ENCODE data around the gene AKIRIN1. TPM values are rescaled to one million over a fixed set of nuclear protein-coding genes. Genes with fewer than 3 reads are reported as not detected.
A peak's percentile ranks its signal among the peaks of the same experiment; 100 is the strongest.
"Not testable (repeated sequence)": the region's sequence is repeated elsewhere in the genome, so short reads cannot be mapped to it uniquely, and the experiment has no call there.

AKIRIN1 gene
- total RNA-seq, 1 donor from 2014 or later: 29.6 TPM

GRCh38 chr1:39016604-39017171 lies 25.6 kb downstream of the AKIRIN1 start:
- intact Hi-C loops (cut with DNase I): no loop called here
- Histone ChIP-seq H3K4me3 (no peak overlapping the region), H3K27me3 (no peaks in the 10 kb centered on the region), H3K27ac (no peak overlapping the region), H3K9me3 (no peaks in the 10 kb centered on the region), H3K36me3 (no peaks in the 10 kb centered on the region), H3K4me1 (no peaks in the 10 kb centered on the region)
- no peak for DNase-seq (ENCODE audit: low spot score in 2 of 2)
- no peak for TF ChIP-seq CTCF (IDR thresholded peaks at IDR 0.05)

- TF ChIP-seq CTCF (IDR thresholded peaks at IDR 0.05): no peak
- intact Hi-C loops (cut with DNase I): no loop called here
- H3K9me3 ChIP-seq: no peaks in the 10 kb centered on the region
- no peak overlapping the region for H3K27ac ChIP-seq
- H3K27me3 ChIP-seq: no peaks in the 10 kb centered on the region
- DNase-seq (ENCODE audit: low spot score in 2 of 2): no peak
- no peaks in the 10 kb centered on the region for H3K4me1 ChIP-seq
- no peaks in the 10 kb centered on the region for H3K36me3 ChIP-seq
- no peak overlapping the region for H3K4me3 ChIP-seq
Measured at GRCh38 chr1:39017266-39017665, 26.2 kb downstream of the AKIRIN1 start.

GRCh38 chr1:39020494-39020893 lies 29.4 kb downstream of the AKIRIN1 start:
- not testable (repeated sequence) for H3K27ac ChIP-seq; H3K4me1 ChIP-seq; H3K9me3 ChIP-seq; H3K36me3 ChIP-seq; H3K4me3 ChIP-seq; DNase-seq (ENCODE audit: low spot score in 2 of 2); H3K27me3 ChIP-seq
- intact Hi-C loops (cut with DNase I): loop anchor here (10.0 kb wide), 1 partner anchor 166 kb away; the partner anchor contains the start of gene RRAGC

GRCh38 chr1:39021426-39021825 lies 30.4 kb downstream of the AKIRIN1 start:
- Histone ChIP-seq H3K27ac (no peak overlapping the region), H3K9me3 (no peaks in the 10 kb centered on the region), H3K36me3 (no peaks in the 10 kb centered on the region), H3K27me3 (no peaks in the 10 kb centered on the region), H3K4me3 (no peak overlapping the region), H3K4me1 (peaks cover 0 to 6% of the 10 kb centered on the region in 2 donors)
- TF ChIP-seq CTCF (IDR thresholded peaks at IDR 0.05): no peak
- DNase-seq (ENCODE audit: low spot score in 2 of 2): no peak
- intact Hi-C loops (cut with DNase I): loop anchor here (10.0 kb wide), 1 partner anchor 167 kb away; the partner anchor contains the start of gene RRAGC

GRCh38 chr1:39023140-39023539 lies 32.1 kb downstream of the AKIRIN1 start:
- DNase-seq (ENCODE audit: low spot score in 2 of 2): no peak
- no peak for TF ChIP-seq CTCF (IDR thresholded peaks at IDR 0.05)
- Histone ChIP-seq H3K4me1 (peaks cover 0 to 10% of the 10 kb centered on the region in 2 donors), H3K36me3 (peaks cover under 1% of the 10 kb centered on the region in 2 donors), H3K27ac (no peak overlapping the region), H3K27me3 (no peaks in the 10 kb centered on the region), H3K4me3 (no peak overlapping the region), H3K9me3 (no peaks in the 10 kb centered on the region)
- intact Hi-C loops (cut with DNase I): loop anchor here (10.0 kb wide), 1 partner anchor 168 kb away; the partner anchor contains the start of gene RRAGC

- H3K27me3 ChIP-seq: no peaks in the 10 kb centered on the region
- no peaks in the 10 kb centered on the region for H3K9me3 ChIP-seq
- intact Hi-C loops (cut with DNase I): loop anchor here (2.0 to 10.0 kb wide), 2 partner anchors 35 to 171 kb away; partner anchors contain the start of genes AKIRIN1 and RRAGC
- peak within 1 kb of the TSS; percentile 92 to 96 for H3K27ac ChIP-seq
- H3K36me3 ChIP-seq: peaks cover 29 to 31% of the 10 kb centered on the region in 2 donors
- peak within 1 kb of the TSS; percentile 64 to 71 for H3K4me3 ChIP-seq
- peak; percentile 39 to 95 for DNase-seq (ENCODE audit: low spot score in 2 of 2)
- no peak for TF ChIP-seq CTCF (IDR thresholded peaks at IDR 0.05)
- peaks cover 0 to 10% of the 10 kb centered on the region in 2 donors for H3K4me1 ChIP-seq
Measured at GRCh38 chr1:39026051-39026865, 35.2 kb downstream of the AKIRIN1 start, which contains the start of gene NDUFS5. TSS of gene NDUFS5 (plus strand) at chr1:39026350. CDS start at chr1:39028725, 2,375 bp downstream.
